ENCODE measurements around the gene KRTAP10-2. TPM values are rescaled to one million over a fixed set of nuclear protein-coding genes. Genes with fewer than 3 reads are reported as not detected.

The KRTAP10-2 gene
- total RNA-seq, 1 experiment from 2014 or later = not detected

DNA sequence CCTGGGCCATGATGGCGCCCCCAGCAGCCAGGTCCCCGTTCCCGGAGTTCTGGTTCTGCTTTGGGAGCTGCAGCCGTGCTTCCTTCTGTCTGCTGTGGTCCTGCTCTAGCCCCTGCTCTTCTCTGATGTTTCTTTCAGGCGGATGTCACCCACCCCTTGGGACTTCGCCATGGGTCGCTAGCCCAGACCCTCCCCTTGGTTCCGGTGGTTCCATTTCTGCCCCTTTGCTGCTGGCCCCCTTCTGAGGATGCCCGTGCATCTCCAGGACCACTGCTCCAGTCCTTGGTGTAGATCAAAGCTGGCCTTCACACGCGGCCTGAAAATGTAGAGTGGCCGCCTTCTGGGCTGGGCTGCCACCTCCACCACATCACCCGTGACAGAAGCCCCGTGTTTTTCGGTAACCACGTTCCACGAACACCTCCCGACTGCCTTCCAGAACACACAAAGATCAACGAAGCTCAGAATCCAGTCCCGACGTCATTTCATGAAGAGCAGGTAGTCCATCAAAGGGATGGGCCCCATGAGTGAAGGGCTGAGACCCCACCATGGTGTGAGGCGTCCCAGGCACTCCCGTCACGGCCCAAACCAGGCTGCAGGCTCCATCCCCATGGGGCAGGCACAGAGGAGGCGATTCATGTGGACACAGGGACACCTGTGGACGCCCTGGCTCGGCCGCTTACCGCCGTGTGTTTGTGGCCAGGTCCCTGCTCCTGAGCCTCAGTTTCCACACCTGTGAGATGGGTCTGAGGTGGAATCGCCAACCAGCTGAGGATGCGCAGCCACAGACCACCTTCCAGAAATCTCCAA is 35.7 kb downstream of the KRTAP10-2 start:
- H3K36me3 ChIP-seq (ENCODE audit: control insufficient read depth in 1 of 2, insufficient read depth in 2 of 2, low read length in 2 of 2) = no peaks in the 10 kb centered on the region
- RAD21 ChIA-PET (ENCODE audit: low non-redundant PET in 1 of 2, low total read pairs in 2 of 2, uncharacterized antibody in 2 of 2, unreplicated experiment in 2 of 2) = no interaction called here
- BruUV-seq (replicated peaks) = no TSS peak
- H3K4me1 ChIP-seq (ENCODE audit: control insufficient read depth in 1 of 2, insufficient read depth in 2 of 2, low read length in 2 of 2) = peaks cover 6 to 20% of the 10 kb centered on the region in 2 experiments; a peak in 3 of 4 replicates
- DNase-seq (ENCODE audit: low read depth, low spot score) = no peak
- no peak overlapping the region for H2AFZ ChIP-seq (ENCODE audit: low read depth, low read length, poor library complexity, severe bottlenecking)
- no peaks in the 10 kb centered on the region for H3K9me3 ChIP-seq (ENCODE audit: control insufficient read depth in 1 of 2, insufficient read depth in 1 of 2, low read depth in 1 of 2, low read length in 2 of 2)
- H4K20me1 ChIP-seq (ENCODE audit: insufficient read depth) = no peaks in the 10 kb centered on the region
- H3K9me2 ChIP-seq (ENCODE audit: insufficient read depth) = no peaks in the 10 kb centered on the region
- intact Hi-C loops (cut with micrococcal nuclease) = loop anchor here (10.0 kb wide), 1 partner anchor 619 kb away; no protein-coding TSS in a partner anchor
- no peak overlapping the region for H3K4me3 ChIP-seq (replicated peaks in 1 of 2; ENCODE audit: low read depth in 1 of 2, low read length in 2 of 2)
- H3K27ac ChIP-seq (ENCODE audit: low read depth, low read length) = no peak overlapping the region
- no peak overlapping the region for H3K9ac ChIP-seq (ENCODE audit: low read length)
- no peak for ATAC-seq
- CTCF ChIA-PET = no interaction called here
- POLR2A ChIA-PET = no interaction called here
- TF ChIP-seq CBX3 (IDR thresholded peaks at IDR 0.05; ENCODE audit: low read depth) = no peak
- no peak for TF ChIP-seq FOSL1 (IDR thresholded peaks at IDR 0.05; ENCODE audit: low read depth)
- TF ChIP-seq SRF (IDR thresholded peaks at IDR 0.05; ENCODE audit: low read depth) = no peak
- no peak for TF ChIP-seq ZFX (IDR thresholded peaks at IDR 0.05)
- no peak for TF ChIP-seq TCF7L2 (IDR thresholded peaks at IDR 0.05; ENCODE audit: borderline replicate concordance, extremely low read depth, insufficient read depth, insufficient read length)
- TF ChIP-seq, protein P1, sequence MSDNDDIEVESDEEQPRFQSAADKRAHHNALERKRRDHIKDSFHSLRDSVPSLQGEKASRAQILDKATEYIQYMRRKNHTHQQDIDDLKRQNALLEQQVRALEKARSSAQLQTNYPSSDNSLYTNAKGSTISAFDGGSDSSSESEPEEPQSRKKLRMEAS (IDR thresholded peaks at IDR 0.05) = no peak
- no peak for TF ChIP-seq EZH2 (IDR thresholded peaks at IDR 0.05)
- TF ChIP-seq RAD21 (IDR thresholded peaks at IDR 0.05; ENCODE audit: low read depth) = no peak
- no peak for TF ChIP-seq POLR2A (IDR thresholded peaks at IDR 0.05; ENCODE audit: borderline replicate concordance, extremely low read depth, insufficient read depth, insufficient read length)
- no peak for TF ChIP-seq SIN3A (IDR thresholded peaks at IDR 0.05; ENCODE audit: low read depth)
- no peak for TF ChIP-seq ATF3 (IDR thresholded peaks at IDR 0.05)
- TF ChIP-seq YY1 (IDR thresholded peaks at IDR 0.05; ENCODE audit: extremely low read depth, insufficient replicate concordance, low read depth, low read length) = no peak
- no peak for TF ChIP-seq EZH2phosphoT487 (IDR thresholded peaks at IDR 0.05; ENCODE audit: borderline replicate concordance)
- TF ChIP-seq, protein P2, sequence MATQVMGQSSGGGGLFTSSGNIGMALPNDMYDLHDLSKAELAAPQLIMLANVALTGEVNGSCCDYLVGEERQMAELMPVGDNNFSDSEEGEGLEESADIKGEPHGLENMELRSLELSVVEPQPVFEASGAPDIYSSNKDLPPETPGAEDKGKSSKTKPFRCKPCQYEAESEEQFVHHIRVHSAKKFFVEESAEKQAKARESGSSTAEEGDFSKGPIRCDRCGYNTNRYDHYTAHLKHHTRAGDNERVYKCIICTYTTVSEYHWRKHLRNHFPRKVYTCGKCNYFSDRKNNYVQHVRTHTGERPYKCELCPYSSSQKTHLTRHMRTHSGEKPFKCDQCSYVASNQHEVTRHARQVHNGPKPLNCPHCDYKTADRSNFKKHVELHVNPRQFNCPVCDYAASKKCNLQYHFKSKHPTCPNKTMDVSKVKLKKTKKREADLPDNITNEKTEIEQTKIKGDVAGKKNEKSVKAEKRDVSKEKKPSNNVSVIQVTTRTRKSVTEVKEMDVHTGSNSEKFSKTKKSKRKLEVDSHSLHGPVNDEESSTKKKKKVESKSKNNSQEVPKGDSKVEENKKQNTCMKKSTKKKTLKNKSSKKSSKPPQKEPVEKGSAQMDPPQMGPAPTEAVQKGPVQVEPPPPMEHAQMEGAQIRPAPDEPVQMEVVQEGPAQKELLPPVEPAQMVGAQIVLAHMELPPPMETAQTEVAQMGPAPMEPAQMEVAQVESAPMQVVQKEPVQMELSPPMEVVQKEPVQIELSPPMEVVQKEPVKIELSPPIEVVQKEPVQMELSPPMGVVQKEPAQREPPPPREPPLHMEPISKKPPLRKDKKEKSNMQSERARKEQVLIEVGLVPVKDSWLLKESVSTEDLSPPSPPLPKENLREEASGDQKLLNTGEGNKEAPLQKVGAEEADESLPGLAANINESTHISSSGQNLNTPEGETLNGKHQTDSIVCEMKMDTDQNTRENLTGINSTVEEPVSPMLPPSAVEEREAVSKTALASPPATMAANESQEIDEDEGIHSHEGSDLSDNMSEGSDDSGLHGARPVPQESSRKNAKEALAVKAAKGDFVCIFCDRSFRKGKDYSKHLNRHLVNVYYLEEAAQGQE (IDR thresholded peaks at IDR 0.05; ENCODE audit: low read depth) = no peak
- TF ChIP-seq CEBPB (IDR thresholded peaks at IDR 0.05; ENCODE audit: low read depth) = no peak
- no peak for TF ChIP-seq POLR2AphosphoS5 (IDR thresholded peaks at IDR 0.05; ENCODE audit: low read depth, low read length)
- TF ChIP-seq SP1 (IDR thresholded peaks at IDR 0.05; ENCODE audit: low read depth) = no peak
- TF ChIP-seq JUND (IDR thresholded peaks at IDR 0.05) = no peak
- no peak for TF ChIP-seq ELF1 (IDR thresholded peaks at IDR 0.05; ENCODE audit: borderline replicate concordance, low read depth)
- TF ChIP-seq CTCF (IDR thresholded peaks at IDR 0.05 in 2 of 3, conservative IDR thresholded peaks at IDR 0.05 in 1 of 3; ENCODE audit: borderline replicate concordance in 1 of 3, insufficient read depth in 1 of 3, low read depth in 2 of 3, low read length in 2 of 3) = no peak
- H3K79me2 ChIP-seq (ENCODE audit: insufficient read depth, low read length) = peaks cover 12% of the 10 kb centered on the region; the same call in 1 of the 2 replicates
- H3K27me3 ChIP-seq (ENCODE audit: insufficient read depth, low read length) = no peaks in the 10 kb centered on the region
- no peak overlapping the region for H3K4me2 ChIP-seq (ENCODE audit: low read length)

Measured in HCT116 (cell line).